Mesothelial cell of epicardium (in vitro differentiated cells): ENCODE results near the gene RHPN2. TPM values are rescaled to one million over a fixed set of nuclear protein-coding genes. Genes with fewer than 3 reads are reported as not detected.

Experiments used
- DNase-seq, 2 experiments: peaks; one replicate each; pipeline ENCODE4 v3.0.0; 2021; ENCODE audit warnings: low spot score in 2 of 2; ENCODE audit not compliant: unreplicated experiment in 2 of 2
- H3K27ac Mint-ChIP-seq: 2 replicates; pipeline ENCODE4 v1.8.0; 2021; ENCODE audit warnings: mixed read lengths
- H3K27me3 Mint-ChIP-seq: 2 replicates; pipeline ENCODE4 v1.8.0; 2021; ENCODE audit warnings: low read depth, mixed read lengths
- H3K36me3 Mint-ChIP-seq: 2 replicates; pipeline ENCODE4 v1.8.0; 2021; ENCODE audit warnings: mixed read lengths
- H3K4me1 Mint-ChIP-seq: 2 replicates; pipeline ENCODE4 v1.8.0; 2021; ENCODE audit warnings: mixed read lengths
- H3K4me3 Mint-ChIP-seq: 2 replicates; pipeline ENCODE4 v1.8.0; 2021; ENCODE audit warnings: mild to moderate bottlenecking, moderate library complexity, mixed read lengths
- H3K9me3 Mint-ChIP-seq: 2 replicates; pipeline ENCODE4 v1.8.0; 2021; ENCODE audit warnings: mixed read lengths
- CTCF ChIP-seq: fragments of 200-600 bp; sonication (generic); IDR thresholded peaks from one replicate; pipeline ENCODE4 v1.5.0; 2021; ENCODE audit warnings: antibody characterized with exemption; ENCODE audit not compliant: unreplicated experiment
- total RNA-seq: library from RNA; stranded (reverse); gene quantifications from 3 replicates; pipeline ENCODE4 v1.2.1, GENCODE V29; 2021

RHPN2 gene
- total RNA-seq, 1 donor from 2014 or later, result 23.3 TPM

DNA sequence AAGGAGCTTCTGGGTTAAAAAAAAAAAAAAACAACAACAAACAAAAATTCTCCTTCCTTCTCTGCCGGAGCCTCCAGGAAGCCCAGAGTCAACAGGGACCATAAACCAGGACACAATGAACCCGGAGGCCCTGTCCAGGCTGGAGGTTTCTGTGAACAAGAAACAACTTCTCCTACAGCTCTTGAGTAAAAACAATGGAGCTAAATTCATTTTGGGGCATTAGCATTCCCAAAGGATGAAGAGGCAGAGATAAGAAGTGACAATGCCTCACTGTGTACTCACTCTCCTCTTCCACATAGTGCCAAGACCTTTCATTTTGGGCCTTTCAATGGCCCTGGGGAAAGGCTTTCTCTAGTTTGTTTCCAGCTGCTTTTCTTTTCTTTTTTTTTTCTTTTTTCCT, 9.0 kb downstream of the RHPN2 start:
- Mint-ChIP-seq H3K9me3 (no peaks in the 10 kb centered on the region), H3K27ac (peak overlapping the region; percentile 47), H3K4me3 (no peak overlapping the region), H3K36me3 (no peaks in the 10 kb centered on the region), H3K4me1 (peaks cover 12% of the 10 kb centered on the region), H3K27me3 (no peaks in the 10 kb centered on the region)
- no peak for DNase-seq
- no peak for TF ChIP-seq CTCF

DNA sequence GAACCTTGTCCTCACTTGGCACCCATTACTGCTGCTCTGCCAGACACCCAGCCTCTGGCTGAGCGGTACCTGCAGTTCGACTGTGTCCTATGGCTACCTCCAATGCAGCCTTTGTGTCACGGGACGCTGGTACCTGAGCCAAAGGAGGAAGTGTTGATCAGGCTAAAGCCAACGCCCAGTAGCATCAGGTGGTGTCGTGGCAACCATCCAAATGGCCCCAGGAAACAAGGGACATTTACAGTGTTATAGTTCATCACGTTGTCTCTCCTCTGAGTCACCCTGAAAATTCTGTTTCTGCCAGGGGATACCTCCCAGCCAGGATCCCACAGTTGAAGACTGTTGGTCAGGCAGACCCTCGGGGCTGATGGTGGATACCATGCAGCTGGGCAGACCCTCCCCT, 10.1 kb downstream of the RHPN2 start:
- no peaks in the 10 kb centered on the region for H3K36me3 Mint-ChIP-seq
- DNase-seq, result no peak
- peaks cover 13% of the 10 kb centered on the region for H3K4me1 Mint-ChIP-seq
- H3K27me3 Mint-ChIP-seq, result no peaks in the 10 kb centered on the region
- H3K4me3 Mint-ChIP-seq, result no peak overlapping the region
- no peaks in the 10 kb centered on the region for H3K9me3 Mint-ChIP-seq
- no peak for TF ChIP-seq CTCF
- no peak overlapping the region for H3K27ac Mint-ChIP-seq

GRCh38 chr19:33052352-33052972, 12.2 kb downstream of the RHPN2 start:
- Mint-ChIP-seq H3K36me3 (no peaks in the 10 kb centered on the region), H3K4me1 (peaks cover 27% of the 10 kb centered on the region), H3K27ac (peak overlapping the region; percentile 95), H3K27me3 (no peaks in the 10 kb centered on the region), H3K9me3 (no peaks in the 10 kb centered on the region), H3K4me3 (no peak overlapping the region)
- no peak for DNase-seq
- TF ChIP-seq CTCF, result no peak

DNA sequence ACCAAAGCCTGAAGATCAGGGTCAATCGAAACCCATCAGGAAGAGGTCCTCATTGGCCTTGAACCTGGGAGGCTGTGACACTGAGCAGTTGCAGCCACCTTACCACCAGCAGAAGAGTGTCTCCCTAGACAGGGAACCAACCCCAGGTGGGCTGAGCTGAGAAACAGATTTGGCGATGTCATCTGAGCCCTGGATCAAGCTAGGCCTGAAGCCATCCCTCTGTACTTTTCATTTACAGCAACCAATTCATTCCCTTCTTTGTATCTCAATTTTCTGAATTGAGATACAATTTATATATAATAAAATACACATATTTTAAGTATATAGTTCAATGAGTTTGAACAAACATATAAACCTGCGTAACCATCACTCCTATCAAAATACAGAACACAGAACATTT, 14.6 kb downstream of the RHPN2 start:
- Mint-ChIP-seq H3K4me3 (no peak overlapping the region), H3K9me3 (no peaks in the 10 kb centered on the region), H3K36me3 (peaks cover 4% of the 10 kb centered on the region), H3K27me3 (no peaks in the 10 kb centered on the region), H3K27ac (no peak overlapping the region), H3K4me1 (peaks cover 30% of the 10 kb centered on the region)
- DNase-seq, result no peak
- TF ChIP-seq CTCF, result no peak

DNA sequence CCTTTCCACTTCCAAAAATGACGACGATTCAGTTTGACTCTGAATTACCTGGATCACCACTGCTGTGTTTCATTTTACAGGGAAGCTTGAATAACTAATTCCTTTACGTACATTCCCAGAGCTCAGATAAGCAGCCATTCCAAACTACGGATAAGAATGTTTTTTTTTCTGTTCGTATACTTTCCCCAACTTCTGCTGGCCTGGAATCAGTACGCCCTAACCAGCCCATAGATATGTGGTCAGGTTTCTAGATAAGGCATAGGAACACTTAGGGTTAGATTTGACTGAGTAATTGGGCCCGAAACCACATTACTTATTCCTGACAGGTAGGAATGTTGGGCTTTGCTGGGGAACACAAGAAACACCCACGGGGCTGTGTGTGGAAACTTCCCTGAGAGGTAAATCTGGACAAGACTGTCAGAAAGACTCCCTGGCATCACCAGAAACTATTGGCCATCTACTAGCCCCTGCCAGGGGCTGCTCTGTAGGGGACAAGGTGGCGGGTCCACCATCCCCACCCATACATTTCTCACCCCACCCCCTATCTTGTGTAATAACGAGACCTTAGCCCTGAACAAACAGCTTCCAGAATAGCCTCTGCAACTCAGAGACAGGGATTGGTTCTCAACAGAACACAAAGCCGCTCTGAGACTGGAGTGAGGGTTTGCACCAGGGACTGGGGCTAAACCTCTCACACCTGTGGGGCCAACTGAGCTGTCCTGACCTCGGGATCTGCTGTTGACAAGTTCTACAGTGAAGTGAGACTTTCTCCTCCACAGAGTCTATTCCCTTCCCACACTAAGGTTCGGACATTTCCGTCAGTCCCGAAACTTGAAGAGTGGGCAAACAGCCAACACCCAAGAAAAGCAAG, 15.6 kb downstream of the RHPN2 start:
- no peaks in the 10 kb centered on the region for H3K9me3 Mint-ChIP-seq
- H3K36me3 Mint-ChIP-seq, result peaks cover 4% of the 10 kb centered on the region
- H3K4me3 Mint-ChIP-seq, result peak overlapping the region; percentile 23
- TF ChIP-seq CTCF, result no peak
- peaks cover 30% of the 10 kb centered on the region for H3K4me1 Mint-ChIP-seq
- peak overlapping the region; percentile 97 for H3K27ac Mint-ChIP-seq
- no peaks in the 10 kb centered on the region for H3K27me3 Mint-ChIP-seq
- no peak for DNase-seq
